ENCODE results near the gene FCF1. TPM values are rescaled to one million over a fixed set of nuclear protein-coding genes. Genes with fewer than 3 reads are reported as not detected.
A peak's percentile ranks its signal among the peaks of the same experiment; 100 is the strongest.

The FCF1 gene
- total and polyA plus RNA-seq, 9 of the 15 experiments (the other 6 are each of a cell fraction or from before 2014, with no cell fraction given), result 6.8 to 91.9 (median 40.0) TPM

DNA sequence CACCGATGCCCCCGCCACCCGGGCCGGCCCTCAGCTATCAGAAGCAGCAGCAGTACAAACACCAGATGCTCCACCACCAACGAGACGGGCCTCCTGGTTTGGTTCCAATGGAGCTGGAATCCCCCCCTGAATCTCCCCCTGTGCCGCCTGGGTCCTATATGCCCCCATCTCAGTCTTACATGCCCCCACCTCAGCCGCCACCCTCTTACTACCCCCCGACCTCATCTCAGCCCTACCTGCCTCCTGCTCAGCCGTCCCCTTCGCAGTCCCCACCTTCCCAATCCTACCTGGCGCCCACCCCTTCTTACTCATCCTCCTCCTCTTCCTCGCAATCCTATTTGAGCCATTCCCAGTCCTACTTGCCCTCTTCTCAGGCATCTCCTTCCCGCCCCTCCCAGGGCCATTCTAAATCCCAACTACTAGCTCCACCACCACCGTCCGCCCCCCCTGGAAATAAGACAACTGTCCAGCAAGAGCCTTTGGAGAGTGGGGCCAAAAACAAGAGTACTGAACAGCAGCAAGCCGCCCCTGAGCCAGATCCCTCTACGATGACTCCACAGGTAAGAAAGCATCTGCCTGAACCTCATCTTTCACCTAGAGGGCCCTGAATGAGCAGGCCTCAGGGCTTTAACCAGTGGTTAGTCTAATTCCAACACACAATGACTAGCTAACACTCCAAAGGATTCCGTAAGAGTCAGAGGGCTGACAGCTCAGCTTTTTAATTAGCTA, 51.0 kb downstream of the FCF1 start:
- BruUV-seq (replicated peaks), result no TSS peak
- no peak for FAIRE-seq

More for the DNA sequence above, 51.0 kb downstream of the FCF1 start:
- peak overlapping the region; percentile 80 to 97 for H3K9ac ChIP-seq (ENCODE audit: insufficient read depth in 1 of 2, low read depth in 2 of 2, low read length in 2 of 2)
- intact Hi-C loops (cut with micrococcal nuclease), result loop anchor here (5.0 kb wide), 1 partner anchor 52 kb away; the partner anchor contains the start of genes AREL1 and FCF1
- 2% methylated on average over 16 of the region's 19 CpGs for WGBS (ENCODE audit: insufficient coverage, low coverage, missing lambda C conversion rate)
- H3K27me3 ChIP-seq (ENCODE audit: control insufficient read depth in 2 of 2, insufficient read depth in 2 of 2, low read length in 2 of 2), result no peaks in the 10 kb centered on the region
- POLR2A ChIA-PET, result interaction anchor here (1.0 to 1.9 kb wide), 6 partner anchors 10 to 26 kb away, joined by 3 to 15 read pairs (median 4); no protein-coding TSS in a partner anchor
- ATAC-seq, result peak; percentile 25
- peaks cover 2 to 8% of the 10 kb centered on the region in 2 experiments; a peak in 4 of 5 replicates for H3K4me1 ChIP-seq (replicated peaks in 1 of 2; ENCODE audit: control insufficient read depth in 2 of 2, insufficient read depth in 2 of 2, low read length in 2 of 2)
- H4K20me1 ChIP-seq (replicated peaks; ENCODE audit: control insufficient read depth, insufficient read depth, low read length), result no peaks in the 10 kb centered on the region
- peak in 2 of 4 experiments; percentile 12 to 14 for DNase-seq (ENCODE audit: extremely low read depth in 1 of 4, low spot score in 3 of 4)
- H3K4me2 ChIP-seq (ENCODE audit: insufficient read depth, low read length), result peak overlapping the region; percentile 82
- H3K27ac ChIP-seq (ENCODE audit: extremely low read depth, low read depth, low read length), result peak overlapping the region; percentile 87; the same call in 2 of the 3 replicates
- H3K9me1 ChIP-seq (ENCODE audit: control insufficient read depth, insufficient read depth, low read length), result no peaks in the 10 kb centered on the region
- peaks cover 19% of the 10 kb centered on the region; the same call in 2 of the 3 replicates for H3K36me3 ChIP-seq (ENCODE audit: control insufficient read depth, insufficient read depth, low read length)
- TF ChIP-seq NR1H2 (CRISPR knock-in tag; IDR thresholded peaks at IDR 0.05) (no peak), EHMT2 (IDR thresholded peaks at IDR 0.05) (0 out of 2 replicates have a peak, but pooled peaks have one; percentile 17)
- TF ChIP-seq, protein P1, sequence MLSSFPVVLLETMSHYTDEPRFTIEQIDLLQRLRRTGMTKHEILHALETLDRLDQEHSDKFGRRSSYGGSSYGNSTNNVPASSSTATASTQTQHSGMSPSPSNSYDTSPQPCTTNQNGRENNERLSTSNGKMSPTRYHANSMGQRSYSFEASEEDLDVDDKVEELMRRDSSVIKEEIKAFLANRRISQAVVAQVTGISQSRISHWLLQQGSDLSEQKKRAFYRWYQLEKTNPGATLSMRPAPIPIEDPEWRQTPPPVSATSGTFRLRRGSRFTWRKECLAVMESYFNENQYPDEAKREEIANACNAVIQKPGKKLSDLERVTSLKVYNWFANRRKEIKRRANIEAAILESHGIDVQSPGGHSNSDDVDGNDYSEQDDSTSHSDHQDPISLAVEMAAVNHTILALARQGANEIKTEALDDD (IDR thresholded peaks at IDR 0.05), result peak; percentile 85
- TF ChIP-seq, protein P2, sequence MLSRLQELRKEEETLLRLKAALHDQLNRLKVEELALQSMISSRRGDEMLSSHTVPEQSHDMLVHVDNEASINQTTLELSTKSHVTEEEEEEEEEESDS (CRISPR knock-in tag; IDR thresholded peaks at IDR 0.05), result no peak
- peak overlapping the region; percentile 71 for H3K4me3 ChIP-seq
- H3K9me3 ChIP-seq (replicated peaks; ENCODE audit: control insufficient read depth, insufficient read depth, low read depth, low read length), result no peaks in the 10 kb centered on the region
- CTCF ChIA-PET (ENCODE audit: low intra/inter-chr PET ratio), result no interaction called here
- H3K79me2 ChIP-seq (ENCODE audit: control insufficient read depth, insufficient read depth, low read length), result peaks cover 59% of the 10 kb centered on the region
- H2AFZ ChIP-seq (ENCODE audit: low read depth, low read length), result peak overlapping the region; percentile 96; the same call in 1 of the 2 replicates
- in situ Hi-C loops (cut with MboI), result no loop called here
